H1 (cell line): Measurements from ENCODE around the gene MEIOSIN. TPM values are rescaled to one million over a fixed set of nuclear protein-coding genes. Genes with fewer than 3 reads are reported as not detected.

ENCODE experiments used
- CTCF ChIA-PET: fragments of 300-600 bp; sonication (Branson Sonifier 250); formaldehyde crosslinking; loops from one replicate; lab custom pipeline; 2021; ENCODE audit not compliant: partially characterized antibody; lab: Charles Lee
- POLR2A ChIA-PET: fragments of 300-600 bp; sonication (Branson Sonifier 250); formaldehyde crosslinking; loops from one replicate; lab custom pipeline; 2021; ENCODE audit warnings: inconsistent platforms; ENCODE audit not compliant: partially characterized antibody; lab: Charles Lee
- DNase-seq, 2 experiments: peaks; one replicate each; pipeline versions ENCODE4 v3.0.0 to v3.0.0-alpha.2; 2010 to 2022; ENCODE audit warnings: low spot score in 2 of 2, low read depth in 1 of 2, mixed read lengths in 1 of 2
- FAIRE-seq: peaks from 2 replicates; lab custom pipeline; 2011; peaks lifted over from hg19 to GRCh38; lab: Jason Lieb, UNC
- H2AFZ ChIP-seq: 2 replicates; pipeline ENCODE4 v1.8.1; 2012; ENCODE audit warnings: low read length, inconsistent platforms
- H2AK5ac ChIP-seq: 2 replicates; pipeline ENCODE4 v1.6.1; 2013; ENCODE audit warnings: low read depth, low read length
- H2BK120ac ChIP-seq: replicated peaks from 2 replicates; pipeline ENCODE3; 2013; ENCODE audit warnings: low read depth, low read length, inconsistent platforms
- H2BK12ac ChIP-seq: 2 replicates; pipeline ENCODE4 v1.6.1; 2013; ENCODE audit warnings: low read depth, low read length
- H2BK15ac ChIP-seq: 2 replicates; pipeline ENCODE4 v1.6.1; 2013; ENCODE audit warnings: low read length
- H2BK20ac ChIP-seq: 2 replicates; pipeline ENCODE4 v1.6.1; 2013; ENCODE audit warnings: low read length
- H2BK5ac ChIP-seq: 2 replicates; pipeline ENCODE4 v1.6.1; 2013; ENCODE audit warnings: low read depth, low read length
- H3K14ac ChIP-seq: 2 replicates; pipeline ENCODE4 v1.6.1; 2013; ENCODE audit warnings: inconsistent platforms; ENCODE audit not compliant: insufficient read length
- H3K18ac ChIP-seq: 2 replicates; pipeline ENCODE4 v1.6.1; 2013; ENCODE audit warnings: low read length; ENCODE audit errors: extremely low read depth
- H3K23ac ChIP-seq: 2 replicates; pipeline ENCODE4 v1.6.1; 2013; ENCODE audit warnings: inconsistent platforms; ENCODE audit not compliant: insufficient read length
- H3K23me2 ChIP-seq: 2 replicates; pipeline ENCODE4 v1.6.1; 2013; ENCODE audit warnings: low read depth, low read length
- H3K27ac ChIP-seq: 2 replicates; pipeline ENCODE4 v1.6.1; 2011; ENCODE audit warnings: low read depth, low read length, inconsistent platforms
- H3K27me3 ChIP-seq, 4 experiments: replicated peaks in 1 of 4; 1 replicate in 1 of 4; 2 replicates in 3 of 4; pipeline versions ENCODE4 v1.6.1 to v1.8.1; 2011 to 2013; ENCODE audit warnings: low read length in 3 of 4, mild to moderate bottlenecking in 3 of 4, inconsistent platforms in 2 of 4, mixed read lengths in 2 of 4, moderate library complexity in 1 of 4; ENCODE audit not compliant: control insufficient read depth in 3 of 4, insufficient read depth in 3 of 4; ENCODE audit errors: extremely low read depth in 1 of 4
- H3K36me3 ChIP-seq, 4 experiments: 2 replicates each; pipeline versions ENCODE4 v1.6.1 to v1.8.1; 2011 to 2013; ENCODE audit warnings: mild to moderate bottlenecking in 4 of 4, low read length in 3 of 4, moderate library complexity in 2 of 4, control low read depth in 1 of 4, inconsistent platforms in 1 of 4; ENCODE audit not compliant: insufficient read depth in 4 of 4, control insufficient read depth in 2 of 4
- H3K4ac ChIP-seq: replicated peaks from 2 replicates; pipeline ENCODE3; 2013; ENCODE audit warnings: low read length, low read depth, mixed read lengths, inconsistent platforms; ENCODE audit not compliant: insufficient read length
- H3K4me1 ChIP-seq, 4 experiments: replicated peaks in 1 of 4; 1 replicate in 1 of 4; 2 replicates in 3 of 4; pipeline versions ENCODE4 v1.6.1 to v1.8.1; 2011 to 2013; ENCODE audit warnings: low read length in 3 of 4, inconsistent platforms in 2 of 4, mixed read lengths in 1 of 4; ENCODE audit not compliant: insufficient read depth in 4 of 4, control insufficient read depth in 3 of 4
- H3K4me2 ChIP-seq, 2 experiments: 2 replicates each; pipeline versions ENCODE4 v1.6.1 to v1.8.1; 2011 to 2013; ENCODE audit warnings: low read depth in 2 of 2, low read length in 2 of 2, control low read depth in 1 of 2, inconsistent platforms in 1 of 2, mild to moderate bottlenecking in 1 of 2; ENCODE audit not compliant: insufficient read depth in 1 of 2
- H3K4me3 ChIP-seq, 4 experiments: fragments of 200-600, 300-600 bp in 1 of 4; sonication (generic), shearing (Covaris generic), sonication (Bioruptor Twin) in 1 of 4; 2 replicates each; pipeline versions ENCODE4 v1.5.1 to v1.8.1; 2011 to 2016; ENCODE audit warnings: low read length in 4 of 4, low read depth in 3 of 4, control low read depth in 2 of 4, inconsistent platforms in 2 of 4, mild to moderate bottlenecking in 2 of 4, mixed read lengths in 1 of 4, moderate library complexity in 1 of 4; ENCODE audit not compliant: insufficient read depth in 2 of 4; ENCODE audit errors: extremely low read depth in 1 of 4
- H3K56ac ChIP-seq: replicated peaks from 2 replicates; pipeline ENCODE3; 2013; ENCODE audit warnings: low read depth, mild to moderate bottlenecking, mixed read lengths, low read length, inconsistent platforms; ENCODE audit not compliant: insufficient read length
- H3K79me1 ChIP-seq: 2 replicates; pipeline ENCODE4 v1.6.1; 2013; ENCODE audit warnings: low read depth, low read length, control low read depth
- H3K79me2 ChIP-seq, 2 experiments: 2 replicates each; pipeline versions ENCODE4 v1.6.1 to v1.8.1; 2012 to 2013; ENCODE audit warnings: low read length in 2 of 2, mild to moderate bottlenecking in 2 of 2, inconsistent platforms in 1 of 2; ENCODE audit not compliant: insufficient read depth in 2 of 2, control insufficient read depth in 1 of 2
- H3K9ac ChIP-seq, 4 experiments: replicated peaks in 1 of 4; 1 replicate in 1 of 4; 2 replicates in 3 of 4; pipeline versions ENCODE4 v1.6.1 to v1.8.1; 2011 to 2013; ENCODE audit warnings: low read depth in 3 of 4, low read length in 3 of 4, control low read depth in 2 of 4, mild to moderate bottlenecking in 2 of 4, moderate library complexity in 2 of 4, inconsistent platforms in 1 of 4; ENCODE audit errors: extremely low read depth in 1 of 4
- H3K9me3 ChIP-seq, 2 experiments: 2 replicates each; pipeline versions ENCODE4 v1.6.1 to v1.8.1; 2012 to 2013; ENCODE audit warnings: mild to moderate bottlenecking in 2 of 2, moderate library complexity in 2 of 2, control low read depth in 1 of 2, inconsistent platforms in 1 of 2, low read depth in 1 of 2, low read length in 1 of 2, mixed read lengths in 1 of 2; ENCODE audit not compliant: insufficient read depth in 2 of 2
- H4K20me1 ChIP-seq, 2 experiments: replicated peaks in 1 of 2; 2 replicates each; pipeline versions ENCODE3 to v1.8.1; 2011 to 2013; ENCODE audit warnings: inconsistent platforms in 2 of 2, low read length in 2 of 2, mild to moderate bottlenecking in 1 of 2; ENCODE audit not compliant: insufficient read depth in 2 of 2, control insufficient read depth in 1 of 2
- H4K5ac ChIP-seq: 2 replicates; pipeline ENCODE4 v1.6.1; 2013; ENCODE audit warnings: low read length, low read depth, mixed read lengths, inconsistent platforms; ENCODE audit not compliant: insufficient read length
- H4K8ac ChIP-seq: 2 replicates; pipeline ENCODE4 v1.8.0; 2013; ENCODE audit warnings: mild to moderate bottlenecking, moderate library complexity, low read length, inconsistent platforms; ENCODE audit not compliant: insufficient read depth; ENCODE audit errors: extremely low read depth
- H4K91ac ChIP-seq: replicated peaks from 2 replicates; pipeline ENCODE3; 2013; ENCODE audit warnings: low read length, mixed read lengths, inconsistent platforms; ENCODE audit not compliant: insufficient read length
- BACH1 ChIP-seq: IDR thresholded peaks from 2 replicates; pipeline ENCODE4 v1.6.1; 2012; ENCODE audit warnings: low read length, improper control_type of control experiment
- HDAC2 ChIP-seq, 2 experiments: fragments of 300-600 bp in 1 of 2; sonication (generic) in 1 of 2; IDR thresholded peaks; 2 replicates each; pipeline ENCODE4 v1.6.1; 2011 to 2012; ENCODE audit warnings: low read depth in 2 of 2, low read length in 2 of 2, mild to moderate bottlenecking in 2 of 2, moderate library complexity in 2 of 2, borderline replicate concordance in 1 of 2, inconsistent platforms in 1 of 2
- HDAC6 ChIP-seq: IDR thresholded peaks from one replicate; pipeline ENCODE4 v1.7.1; 2012; ENCODE audit warnings: low read depth, mild to moderate bottlenecking, inconsistent platforms, low read length, moderate library complexity
- MAX ChIP-seq: IDR thresholded peaks from 2 replicates; pipeline ENCODE4 v1.6.1; 2012; ENCODE audit warnings: inconsistent platforms
- NRF1 ChIP-seq: IDR thresholded peaks from 2 replicates; pipeline ENCODE4 v1.6.1; 2011; ENCODE audit warnings: mild to moderate bottlenecking, low read depth, low read length, improper control_type of control experiment
- TEAD4 ChIP-seq: IDR thresholded peaks from 2 replicates; pipeline ENCODE4 v1.6.1; 2012; ENCODE audit warnings: low read depth, low read length, inconsistent platforms, mixed read lengths
- USF2 ChIP-seq: IDR thresholded peaks from 2 replicates; pipeline ENCODE4 v1.6.1; 2011; ENCODE audit warnings: low read length, improper control_type of control experiment
- WGBS, 2 experiments: shearing (Covaris generic) in 1 of 2; methylation state at CpG; one replicate each; pipeline versions ENCODE4 v1.1.6 to v1.1.7; 2013 to 2015; ENCODE audit warnings: low lambda C conversion rate in 2 of 2, mixed read lengths in 2 of 2, inconsistent platforms in 1 of 2, low coverage in 1 of 2, missing lambda C conversion rate in 1 of 2; ENCODE audit not compliant: insufficient replicate concordance in 2 of 2, insufficient coverage in 1 of 2, insufficient read length in 1 of 2; ENCODE audit errors: extremely low coverage in 1 of 2, missing lambda C conversion rate in 1 of 2; 5-methylcytosine and 5-hydroxymethylcytosine counted together
- polyA plus RNA-seq, 7 experiments: library from polyadenylated mRNA; depleted of rRNA in 3 of 7; stranded (reverse) in 5 of 7; unstranded in 2 of 7; fragments of >200 nt in 5 of 7; fragments of 200-250 nt in 2 of 7; gene quantifications; 1 replicate in 5 of 7; 2 replicates in 1 of 7; 4 replicates in 1 of 7; pipeline versions ENCODE4 v1.2.1 to v1.2.3, GENCODE V29; 2011 to 2013; ENCODE audit warnings: missing spikeins in 2 of 7, mixed read lengths in 2 of 7
- total RNA-seq: library from RNA; stranded (reverse); fragmentation: NEBNext Ultra II Directional; extraction: Animal tissue kit (Norgen Biotek cat#: 25700); gene quantifications from 2 replicates; pipeline ENCODE4 v1.2.1, GENCODE V29; 2021

The MEIOSIN gene
- total and polyA plus RNA-seq, 2 of the 8 experiments (the other 6 are each of a cell fraction or from before 2014, with no cell fraction given), result 0.11 TPM; not detected in 1

GRCh38 chr19:45789035-45789786, 56.0 kb downstream of the MEIOSIN start:
- Histone ChIP-seq H3K4me2 (no peak overlapping the region), H3K9ac (no peak overlapping the region), H3K56ac (no peak overlapping the region), H2AFZ (no peak overlapping the region), H3K27ac (no peak overlapping the region), H3K9me3 (no peaks in the 10 kb centered on the region), H3K79me1 (peaks cover 14% of the 10 kb centered on the region), H2BK12ac (no peak overlapping the region), H3K18ac (no peak overlapping the region), H3K4me3 (no peak overlapping the region), H3K4me1 (peaks cover 0 to 6% (median 4%) of the 10 kb centered on the region in 4 experiments; a peak in 4 of 7 replicates), H3K14ac (no peak overlapping the region), H2AK5ac (no peak overlapping the region), H3K23me2 (peaks cover 4% of the 10 kb centered on the region; the same call in 1 of the 2 replicates), H4K8ac (no peak overlapping the region), H3K27me3 (no peaks in the 10 kb centered on the region), H2BK120ac (no peak overlapping the region), H4K20me1 (peaks cover 6 to 17% of the 10 kb centered on the region in 2 experiments), H3K79me2 (peaks cover 0 to 12% of the 10 kb centered on the region in 2 experiments; a peak in 2 of 4 replicates), H3K36me3 (peaks cover 4 to 32% (median 18%) of the 10 kb centered on the region in 4 experiments; a peak in 6 of 8 replicates), H3K23ac (no peak overlapping the region), H3K4ac (no peak overlapping the region), H2BK15ac (no peak overlapping the region), H4K5ac (no peak overlapping the region), H4K91ac (no peak overlapping the region), H2BK20ac (no peak overlapping the region), H2BK5ac (no peak overlapping the region)
- TF ChIP-seq USF2 (no peak), NRF1 (no peak), HDAC6 (no peak), HDAC2 (IDR thresholded peaks at IDR 0.05; ENCODE audit: borderline replicate concordance in 1 of 2, low read depth in 2 of 2, low read length in 2 of 2) (no peak), MAX (no peak), BACH1 (no peak), TEAD4 (no peak)
- ChIA-PET CTCF (interaction anchor here (0.7 to 1.2 kb wide), 4 partner anchors 10 to 492 kb away, joined by 3 to 13 read pairs (median 3); no protein-coding TSS in a partner anchor), POLR2A (interaction anchor here (1.0 to 2.9 kb wide), 6 partner anchors 9 to 29 kb away, joined by 3 to 18 read pairs (median 5); partner anchors contain the start of gene SIX5)
- FAIRE-seq (no peak), DNase-seq (no peak)
- 96% methylated on average over 15 of the region's 15 CpGs; no CpG with 5 or more reads in 1 of the 2 experiments for WGBS, 2 experiments
